Measurements from ENCODE around the gene LRIG3.

GRCh38 chr12:58927120-58927519, 6.8 kb upstream of the LRIG3 start:
- TF ChIP-seq CTCF (IDR thresholded peaks at IDR 0.05): no peak
- no peak for TF ChIP-seq POLR2A (IDR thresholded peaks at IDR 0.05)

Measured in heart left ventricle (tissue), 13 donors.